GM18511 (cell line): ENCODE results near the gene MICAL3.

Experiments
- ATAC-seq: cut with Tn5 transposase; IDR thresholded peaks from one replicate; pipeline ENCODE4 v1.9.1; 2021; ENCODE audit warnings: mild to moderate bottlenecking, moderate library complexity; ENCODE audit not compliant: unreplicated experiment

The MICAL3 gene

GRCh38 chr22:17955590-17956379 is 68.6 kb downstream of the MICAL3 start:
- no peak for ATAC-seq

GRCh38 chr22:17954860-17955587 is 69.3 kb downstream of the MICAL3 start:
- ATAC-seq = no peak

- ATAC-seq = no peak
Observed at GRCh38 chr22:17954200-17954859, 70.0 kb downstream of the MICAL3 start.

GRCh38 chr22:17953147-17953546 is 71.2 kb downstream of the MICAL3 start:
- ATAC-seq = no peak

GRCh38 chr22:17952273-17952801 is 72.0 kb downstream of the MICAL3 start:
- no peak for ATAC-seq

- no peak for ATAC-seq
Observed at GRCh38 chr22:17951315-17951714, 73.0 kb downstream of the MICAL3 start.

- ATAC-seq = no peak
Observed at GRCh38 chr22:17950651-17951214, 73.6 kb downstream of the MICAL3 start.

- ATAC-seq = no peak
Observed at GRCh38 chr22:17949642-17950473, 74.5 kb downstream of the MICAL3 start.

GRCh38 chr22:17948101-17948500 is 76.3 kb downstream of the MICAL3 start:
- ATAC-seq = no peak

- no peak for ATAC-seq
Observed at GRCh38 chr22:17946662-17947367, 77.5 kb downstream of the MICAL3 start.

GRCh38 chr22:17945888-17946648 is 78.3 kb downstream of the MICAL3 start:
- no peak for ATAC-seq

GRCh38 chr22:17945156-17945887 is 79.0 kb downstream of the MICAL3 start:
- ATAC-seq = no peak

GRCh38 chr22:17944256-17944655 is 80.1 kb downstream of the MICAL3 start:
- ATAC-seq = no peak

- no peak for ATAC-seq
Observed at GRCh38 chr22:17943533-17944249, 80.7 kb downstream of the MICAL3 start.

GRCh38 chr22:17942721-17943120 is 81.6 kb downstream of the MICAL3 start:
- ATAC-seq = no peak

- no peak for ATAC-seq
Observed at GRCh38 chr22:17941471-17942406, 82.6 kb downstream of the MICAL3 start.

- no peak for ATAC-seq
Observed at GRCh38 chr22:17939579-17939978, 84.8 kb downstream of the MICAL3 start.
